Caco-2 (cell line): ENCODE measurements around the gene LCE3B. TPM values are rescaled to one million over a fixed set of nuclear protein-coding genes. Genes with fewer than 3 reads are reported as not detected.

ENCODE experiments used
- BruUV-seq: library from RNA; stranded (reverse); fragments of 400-500 nt; replicated peaks from 2 replicates; lab custom pipeline; 2021; lab: Mats Ljungman, UMichigan
- CTCF ChIA-PET: fragments of 300-600 bp; sonication (Branson Sonifier 250); formaldehyde crosslinking; loops from one replicate; lab custom pipeline; 2022; ENCODE audit warnings: antibody characterized with exemption; lab: Charles Lee
- POLR2A ChIA-PET: fragments of 300-600 bp; sonication (Branson Sonifier 250); formaldehyde crosslinking; loops from one replicate; lab custom pipeline; 2022; ENCODE audit warnings: antibody characterized with exemption; lab: Charles Lee
- DNase-seq, 2 experiments: peaks; one replicate each; pipeline versions ENCODE4 v3.0.0 to v3.0.0-alpha.2; 2020 to 2022
- H3K27me3 ChIP-seq: replicated peaks from 2 replicates; pipeline ENCODE4 v1.6.0; 2011; ENCODE audit warnings: low read length; ENCODE audit not compliant: control insufficient read depth, insufficient read depth
- H3K36me3 ChIP-seq: 2 replicates; pipeline ENCODE4 v1.5.1; 2011; ENCODE audit warnings: low read length; ENCODE audit not compliant: control insufficient read depth, insufficient read depth
- H3K4me1 ChIP-seq: fragments of 250-450 bp; sonication (Bioruptor Pico); 2 replicates; pipeline ENCODE4 v1.5.1; 2020; ENCODE audit warnings: mild to moderate bottlenecking
- H3K4me3 ChIP-seq: 2 replicates; pipeline ENCODE4 v1.5.1; 2011; ENCODE audit warnings: low read depth, mild to moderate bottlenecking, control low read depth, low read length
- H3K9me3 ChIP-seq: fragments of 250-450 bp; sonication (Bioruptor Pico); 2 replicates; pipeline ENCODE4 v1.5.1; 2020; ENCODE audit warnings: mild to moderate bottlenecking, moderate library complexity
- H3K27ac Mint-ChIP-seq: one replicate; pipeline ENCODE4 v1.8.0; 2022; ENCODE audit warnings: mixed read lengths; ENCODE audit not compliant: unreplicated experiment
- H3K27me3 Mint-ChIP-seq: one replicate; pipeline ENCODE4 v1.8.0; 2022; ENCODE audit warnings: mixed read lengths; ENCODE audit not compliant: insufficient read depth, unreplicated experiment
- H3K36me3 Mint-ChIP-seq: one replicate; pipeline ENCODE4 v1.8.0; 2022; ENCODE audit warnings: mild to moderate bottlenecking, mixed read lengths; ENCODE audit not compliant: insufficient read depth, unreplicated experiment
- H3K4me1 Mint-ChIP-seq: one replicate; pipeline ENCODE4 v1.8.0; 2022; ENCODE audit warnings: low read depth, mixed read lengths; ENCODE audit not compliant: unreplicated experiment
- H3K4me3 Mint-ChIP-seq: one replicate; pipeline ENCODE4 v1.8.0; 2022; ENCODE audit warnings: mild to moderate bottlenecking, moderate library complexity, mixed read lengths; ENCODE audit not compliant: unreplicated experiment
- H3K9me3 Mint-ChIP-seq: one replicate; pipeline ENCODE4 v1.8.0; 2022; ENCODE audit warnings: mixed read lengths; ENCODE audit not compliant: unreplicated experiment
- CTCF ChIP-seq, 2 experiments: fragments of 200-600 bp in 1 of 2; IDR thresholded peaks; 1 replicate in 1 of 2; 2 replicates in 1 of 2; pipeline versions ENCODE4 v1.5.1 to v1.8.0; 2011 to 2022; ENCODE audit warnings: antibody characterized with exemption in 1 of 2, control low read depth in 1 of 2, inconsistent platforms in 1 of 2, low read depth in 1 of 2, low read length in 1 of 2, mild to moderate bottlenecking in 1 of 2, moderate library complexity in 1 of 2; ENCODE audit not compliant: insufficient read depth in 1 of 2, severe bottlenecking in 1 of 2, unreplicated experiment in 1 of 2
- intact Hi-C: fragments of 100-400 bp; cut with micrococcal nuclease; formaldehyde crosslinking; loops from one replicate; pipeline ENCODE4 v1.10.0; 2022; ENCODE audit not compliant: unreplicated experiment
- total RNA-seq: library from RNA; stranded (reverse); gene quantifications from 2 replicates; pipeline ENCODE4 v1.2.3, GENCODE V29; 2022

The LCE3B gene
- total RNA-seq, 1 experiment from 2014 or later, result not detected

GRCh38 chr1:152646656-152647055 is 33.0 kb downstream of the LCE3B start:
- intact Hi-C loops, result no loop called here
- H3K4me3 Mint-ChIP-seq, result no peak overlapping the region
- H3K27me3 Mint-ChIP-seq, result peaks cover 5% of the 10 kb centered on the region
- no peaks in the 10 kb centered on the region for H3K9me3 ChIP-seq
- CTCF ChIA-PET, result no interaction called here
- TF ChIP-seq CTCF (IDR thresholded peaks at IDR 0.05; ENCODE audit: insufficient read depth in 1 of 2, low read depth in 1 of 2, low read length in 1 of 2, severe bottlenecking in 1 of 2, unreplicated experiment in 1 of 2), result no peak
- no peaks in the 10 kb centered on the region for H3K36me3 ChIP-seq
- no peak for DNase-seq
- H3K27ac Mint-ChIP-seq, result no peak overlapping the region
- POLR2A ChIA-PET, result no interaction called here
- BruUV-seq, result no TSS peak
- no peaks in the 10 kb centered on the region for H3K36me3 Mint-ChIP-seq
- H3K4me1 Mint-ChIP-seq, result no peaks in the 10 kb centered on the region
- H3K27me3 ChIP-seq, result no peaks in the 10 kb centered on the region
- no peaks in the 10 kb centered on the region for H3K4me1 ChIP-seq
- H3K4me3 ChIP-seq, result no peak overlapping the region
- no peaks in the 10 kb centered on the region for H3K9me3 Mint-ChIP-seq

GRCh38 chr1:152654110-152654509 is 40.5 kb downstream of the LCE3B start:
- ChIA-PET POLR2A (interaction anchor here (0.7 kb wide), 1 partner anchor 255 kb away, joined by 9 read pairs; no protein-coding TSS in a partner anchor), CTCF (interaction anchor here (0.6 to 1.1 kb wide), 11 partner anchors 10 to 538 kb away, joined by 3 to 5 read pairs (median 3); no protein-coding TSS in a partner anchor)
- H3K27ac Mint-ChIP-seq, result no peak overlapping the region
- Histone ChIP-seq H3K27me3 (no peaks in the 10 kb centered on the region; the same call in none of the 2 replicates), H3K9me3 (no peaks in the 10 kb centered on the region), H3K4me3 (no peak overlapping the region), H3K36me3 (no peaks in the 10 kb centered on the region), H3K4me1 (no peaks in the 10 kb centered on the region)
- no peaks in the 10 kb centered on the region for H3K4me1 Mint-ChIP-seq
- peak; percentile 66 to 91 for TF ChIP-seq CTCF (IDR thresholded peaks at IDR 0.05; ENCODE audit: insufficient read depth in 1 of 2, low read depth in 1 of 2, low read length in 1 of 2, severe bottlenecking in 1 of 2, unreplicated experiment in 1 of 2)
- no peaks in the 10 kb centered on the region for H3K9me3 Mint-ChIP-seq
- intact Hi-C loops, result loop anchor here (1.0 to 10.0 kb wide), 5 partner anchors 81 to 537 kb away; partner anchors contain the start of gene LCE1F
- BruUV-seq, result no TSS peak
- no peak overlapping the region for H3K4me3 Mint-ChIP-seq
- H3K27me3 Mint-ChIP-seq, result peaks cover 12% of the 10 kb centered on the region
- peak; percentile 72 to 83 for DNase-seq
- H3K36me3 Mint-ChIP-seq, result no peaks in the 10 kb centered on the region

GRCh38 chr1:152656459-152656858 is 42.8 kb downstream of the LCE3B start:
- Histone ChIP-seq H3K4me3 (no peak overlapping the region), H3K36me3 (no peaks in the 10 kb centered on the region), H3K9me3 (no peaks in the 10 kb centered on the region), H3K4me1 (no peaks in the 10 kb centered on the region), H3K27me3 (no peaks in the 10 kb centered on the region; the same call in none of the 2 replicates)
- intact Hi-C loops, result loop anchor here (10.0 kb wide), 1 partner anchor 268 kb away; no protein-coding TSS in a partner anchor
- peaks cover 12% of the 10 kb centered on the region for H3K27me3 Mint-ChIP-seq
- DNase-seq, result no peak
- no peak overlapping the region for H3K27ac Mint-ChIP-seq
- H3K9me3 Mint-ChIP-seq, result no peaks in the 10 kb centered on the region
- POLR2A ChIA-PET, result no interaction called here
- CTCF ChIA-PET, result interaction anchor here (0.6 kb wide), 1 partner anchor 177 kb away, joined by 3 read pairs; no protein-coding TSS in a partner anchor
- BruUV-seq, result no TSS peak
- H3K4me3 Mint-ChIP-seq, result no peak overlapping the region
- H3K4me1 Mint-ChIP-seq, result no peaks in the 10 kb centered on the region
- TF ChIP-seq CTCF (IDR thresholded peaks at IDR 0.05; ENCODE audit: insufficient read depth in 1 of 2, low read depth in 1 of 2, low read length in 1 of 2, severe bottlenecking in 1 of 2, unreplicated experiment in 1 of 2), result no peak
- no peaks in the 10 kb centered on the region for H3K36me3 Mint-ChIP-seq
